IMR-90 (cell line): ENCODE data around the gene KLHL14. TPM values are rescaled to one million over a fixed set of nuclear protein-coding genes. Genes with fewer than 3 reads are reported as not detected.

ENCODE experiments used
- ATAC-seq: fragments of 200-7000 bp; cut with Tn5 transposase; 2 replicates; pipeline ENCODE4 v1.9.1; 2020; ENCODE audit warnings: low read depth, mild to moderate bottlenecking, moderate library complexity
- BruUV-seq: library from RNA; stranded (reverse); fragments of 400-500 nt; replicated peaks from 2 replicates; lab custom pipeline; 2021; lab: Mats Ljungman, UMichigan
- CTCF ChIA-PET: fragments of 300-600 bp; formaldehyde crosslinking; extraction: SDS; loops from one replicate; lab custom pipeline; 2021; ENCODE audit warnings: antibody characterized with exemption; lab: Yijun Ruan, JAX
- POLR2A ChIA-PET: fragments of 300-600 bp; sonication (Branson Sonifier 250); formaldehyde crosslinking; loops from one replicate; lab custom pipeline; 2022; ENCODE audit warnings: antibody characterized with exemption; ENCODE audit not compliant: unreplicated experiment; lab: Charles Lee
- DNase-seq: peaks from one replicate; pipeline ENCODE4 v3.0.0; 2013
- H2AFZ ChIP-seq: replicated peaks from 2 replicates; pipeline ENCODE3; 2013; ENCODE audit warnings: low read length, mild to moderate bottlenecking; ENCODE audit not compliant: poor library complexity
- H2AK5ac ChIP-seq: 2 replicates; pipeline ENCODE4 v1.6.1; 2013; ENCODE audit warnings: low read depth, low read length, inconsistent platforms
- H2AK9ac ChIP-seq: replicated peaks from 2 replicates; pipeline ENCODE3; 2013; ENCODE audit warnings: mild to moderate bottlenecking, low read depth, low read length, moderate library complexity; ENCODE audit not compliant: poor library complexity
- H2BK120ac ChIP-seq: 2 replicates; pipeline ENCODE4 v1.6.1; 2013; ENCODE audit warnings: low read depth, low read length, inconsistent platforms
- H2BK15ac ChIP-seq: 3 replicates; pipeline ENCODE4 v1.6.1; 2013; ENCODE audit warnings: low read depth, low read length, inconsistent platforms
- H2BK20ac ChIP-seq: 2 replicates; pipeline ENCODE4 v1.6.1; 2013; ENCODE audit warnings: low read depth, mild to moderate bottlenecking, inconsistent platforms, low read length, moderate library complexity
- H2BK5ac ChIP-seq: 2 replicates; pipeline ENCODE4 v1.6.1; 2013; ENCODE audit warnings: mild to moderate bottlenecking, low read depth, low read length, inconsistent platforms; ENCODE audit not compliant: poor library complexity, severe bottlenecking
- H3K14ac ChIP-seq: replicated peaks from 2 replicates; pipeline ENCODE4 v1.6.1; 2013; ENCODE audit warnings: low read depth, low read length, inconsistent platforms
- H3K18ac ChIP-seq: 2 replicates; pipeline ENCODE4 v1.6.1; 2013; ENCODE audit warnings: low read depth, low read length, control low read depth
- H3K23ac ChIP-seq: 2 replicates; pipeline ENCODE4 v1.6.1; 2013; ENCODE audit warnings: low read depth, low read length, inconsistent platforms
- H3K27ac ChIP-seq: 2 replicates; pipeline ENCODE4 v1.5.1; 2013; ENCODE audit warnings: mild to moderate bottlenecking, control low read depth, low read length; ENCODE audit not compliant: insufficient read depth
- H3K27me3 ChIP-seq: 2 replicates; pipeline ENCODE4 v1.6.1; 2013; ENCODE audit warnings: low read length; ENCODE audit not compliant: control insufficient read depth, insufficient read depth
- H3K36me3 ChIP-seq: 2 replicates; pipeline ENCODE4 v1.6.1; 2013; ENCODE audit warnings: low read length, mixed read lengths; ENCODE audit not compliant: control insufficient read depth, insufficient read depth
- H3K4ac ChIP-seq: 2 replicates; pipeline ENCODE4 v1.6.1; 2013; ENCODE audit warnings: low read depth, low read length, inconsistent platforms
- H3K4me1 ChIP-seq: 2 replicates; pipeline ENCODE4 v1.6.1; 2013; ENCODE audit warnings: low read length, mixed read lengths; ENCODE audit not compliant: control insufficient read depth, insufficient read depth
- H3K4me2 ChIP-seq: 2 replicates; pipeline ENCODE4 v1.6.1; 2013; ENCODE audit warnings: low read depth, mild to moderate bottlenecking, control low read depth, low read length, moderate library complexity
- H3K4me3 ChIP-seq: 2 replicates; pipeline ENCODE4 v1.5.1; 2013; ENCODE audit warnings: low read depth, mild to moderate bottlenecking, control low read depth, low read length, moderate library complexity; ENCODE audit not compliant: insufficient read depth
- H3K56ac ChIP-seq: 2 replicates; pipeline ENCODE4 v1.6.1; 2013; ENCODE audit warnings: low read length, inconsistent platforms; ENCODE audit not compliant: insufficient read depth; ENCODE audit errors: extremely low read depth
- H3K79me1 ChIP-seq, 2 experiments: 2 replicates each; pipeline ENCODE4 v1.6.1; 2013; ENCODE audit warnings: low read length in 2 of 2, inconsistent platforms in 1 of 2, low read depth in 1 of 2
- H3K9ac ChIP-seq: 2 replicates; pipeline ENCODE4 v1.6.1; 2013; ENCODE audit warnings: low read depth, low read length, control low read depth
- H3K9me1 ChIP-seq: 2 replicates; pipeline ENCODE4 v1.6.1; 2013; ENCODE audit warnings: low read length, inconsistent platforms; ENCODE audit not compliant: insufficient read depth
- H3K9me3 ChIP-seq: 2 replicates; pipeline ENCODE4 v1.6.1; 2013; ENCODE audit warnings: low read length; ENCODE audit not compliant: control insufficient read depth, insufficient read depth
- H4K20me1 ChIP-seq: 2 replicates; pipeline ENCODE4 v1.6.1; 2013; ENCODE audit warnings: low read length, inconsistent platforms; ENCODE audit not compliant: insufficient read depth
- H4K5ac ChIP-seq: 2 replicates; pipeline ENCODE4 v1.6.1; 2013; ENCODE audit warnings: mild to moderate bottlenecking, low read depth, low read length, control low read depth
- H4K8ac ChIP-seq, 2 experiments: 2 replicates each; pipeline ENCODE4 v1.6.1; 2013; ENCODE audit warnings: low read depth in 2 of 2, low read length in 2 of 2, control low read depth in 1 of 2, inconsistent platforms in 1 of 2
- H4K91ac ChIP-seq: 2 replicates; pipeline ENCODE4 v1.6.1; 2013; ENCODE audit warnings: low read depth, low read length, inconsistent platforms; ENCODE audit not compliant: insufficient read depth
- CHD1 ChIP-seq: IDR thresholded peaks from 2 replicates; pipeline ENCODE4 v1.6.1; 2012; ENCODE audit warnings: low read depth, low read length, improper control_type of control experiment
- FOS ChIP-seq: fragments of 150-350 bp; IDR thresholded peaks from 2 replicates; pipeline ENCODE4 v1.6.1; 2016; ENCODE audit warnings: low read depth, low read length
- MXI1 ChIP-seq: IDR thresholded peaks from 2 replicates; pipeline ENCODE4 v1.6.1; 2012; ENCODE audit warnings: low read depth, mild to moderate bottlenecking, low read length, moderate library complexity, borderline replicate concordance
- NFE2L2 ChIP-seq: fragments of 150-350 bp; IDR thresholded peaks from 2 replicates; pipeline ENCODE4 v1.6.1; 2016; ENCODE audit warnings: low read depth, mild to moderate bottlenecking, low read length
- RAD21 ChIP-seq: IDR thresholded peaks from 2 replicates; pipeline ENCODE4 v1.6.1; 2012; ENCODE audit warnings: low read length, improper control_type of control experiment
- WGBS, 2 experiments: methylation state at CpG; one replicate each; pipeline versions ENCODE4 v1.1.5 to v1.1.7; 2013; ENCODE audit warnings: missing lambda C conversion rate in 2 of 2; ENCODE audit not compliant: insufficient read length in 1 of 2; ENCODE audit errors: extremely low coverage in 2 of 2; 5-methylcytosine and 5-hydroxymethylcytosine counted together
- dilution Hi-C: fragments of 300-500 bp; cut with HindIII; formaldehyde crosslinking; loops from one replicate; pipeline ENCODE4 v1.14.3; 2018; ENCODE audit warnings: low sequenced_read_pairs; ENCODE audit not compliant: unreplicated experiment
- in situ Hi-C: fragments of 300-500 bp; cut with MboI; formaldehyde crosslinking; loops from 3 replicates; pipeline ENCODE4 v1.14.3; 2019; ENCODE audit warnings: low sequenced_read_pairs, inconsistent platforms, mixed read lengths
- intact Hi-C: fragments of 100-400 bp; cut with micrococcal nuclease; formaldehyde crosslinking; loops from 2 replicates; pipeline ENCODE4 v1.10.0; 2022
- polyA plus RNA-seq, 3 experiments: library from polyadenylated mRNA; depleted of rRNA; stranded (reverse); fragments of >200 nt; gene quantifications; 2 replicates each; pipeline ENCODE4 v1.2.3, GENCODE V29; 2012; ENCODE audit warnings: low replicate concordance in 1 of 3
- total RNA-seq: library from RNA; depleted of rRNA; stranded (reverse); fragments of >200 nt; gene quantifications from 2 replicates; pipeline ENCODE4 v1.2.3, GENCODE V29; 2012
- TF ChIP-seq, protein P1 (sequence below): fragments of 150-350 bp; IDR thresholded peaks from 2 replicates; pipeline ENCODE4 v1.6.1; 2016; ENCODE audit warnings: low read depth, mild to moderate bottlenecking, low read length, moderate library complexity, borderline replicate concordance
- TF ChIP-seq, protein P2 (sequence below): conservative IDR thresholded peaks from 2 replicates; pipeline ENCODE4 v1.5.1; 2012; ENCODE audit warnings: mild to moderate bottlenecking, low read depth, low read length, improper control_type of control experiment

KLHL14 gene
- total and polyA plus RNA-seq, 2 of the 4 experiments (the other 2 are of a cell fraction): not detected

DNA sequence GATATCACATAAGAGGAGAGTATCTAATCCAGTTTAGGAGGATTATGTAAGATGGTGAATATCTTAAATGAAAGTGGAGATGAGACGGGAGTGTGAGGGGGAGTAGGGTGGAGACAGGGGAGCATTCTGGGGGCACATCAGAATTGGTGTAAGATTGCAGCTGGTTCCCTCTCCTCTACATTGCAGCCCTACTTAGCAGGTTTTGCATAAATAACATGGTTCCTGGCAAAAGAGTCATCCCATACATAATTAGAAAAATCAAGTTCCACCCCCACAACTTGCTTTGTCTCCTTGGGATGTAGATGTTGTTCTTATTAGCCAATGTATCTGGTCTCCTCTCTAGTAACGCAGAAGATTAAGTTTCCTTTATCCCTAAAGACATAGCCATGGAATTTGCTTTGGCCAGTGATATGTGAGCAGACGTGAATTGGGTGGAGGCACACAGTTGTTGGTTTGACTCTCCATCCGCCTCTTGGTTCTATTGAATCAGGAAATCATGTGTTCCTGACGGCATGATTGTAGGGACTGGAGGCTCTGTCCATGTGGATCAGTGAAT is 137.9 kb downstream of the KLHL14 start:
- intact Hi-C loops: no loop called here
- H2AFZ ChIP-seq: no peak overlapping the region
- no peak overlapping the region for H4K5ac ChIP-seq
- ChIA-PET POLR2A (no interaction called here), CTCF (no interaction called here)
- H3K27me3 ChIP-seq: no peaks in the 10 kb centered on the region
- H2AK9ac ChIP-seq: no peak overlapping the region
- H3K4me1 ChIP-seq: no peaks in the 10 kb centered on the region
- H3K9me3 ChIP-seq: no peaks in the 10 kb centered on the region
- H3K79me1 ChIP-seq: no peaks in the 10 kb centered on the region
- no peak for TF ChIP-seq RAD21
- no peak for TF ChIP-seq FOS
- TF ChIP-seq, protein P1, sequence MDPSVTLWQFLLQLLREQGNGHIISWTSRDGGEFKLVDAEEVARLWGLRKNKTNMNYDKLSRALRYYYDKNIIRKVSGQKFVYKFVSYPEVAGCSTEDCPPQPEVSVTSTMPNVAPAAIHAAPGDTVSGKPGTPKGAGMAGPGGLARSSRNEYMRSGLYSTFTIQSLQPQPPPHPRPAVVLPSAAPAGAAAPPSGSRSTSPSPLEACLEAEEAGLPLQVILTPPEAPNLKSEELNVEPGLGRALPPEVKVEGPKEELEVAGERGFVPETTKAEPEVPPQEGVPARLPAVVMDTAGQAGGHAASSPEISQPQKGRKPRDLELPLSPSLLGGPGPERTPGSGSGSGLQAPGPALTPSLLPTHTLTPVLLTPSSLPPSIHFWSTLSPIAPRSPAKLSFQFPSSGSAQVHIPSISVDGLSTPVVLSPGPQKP: no peak
- no peak for TF ChIP-seq MXI1
- no peak for TF ChIP-seq NFE2L2
- TF ChIP-seq, protein P2, sequence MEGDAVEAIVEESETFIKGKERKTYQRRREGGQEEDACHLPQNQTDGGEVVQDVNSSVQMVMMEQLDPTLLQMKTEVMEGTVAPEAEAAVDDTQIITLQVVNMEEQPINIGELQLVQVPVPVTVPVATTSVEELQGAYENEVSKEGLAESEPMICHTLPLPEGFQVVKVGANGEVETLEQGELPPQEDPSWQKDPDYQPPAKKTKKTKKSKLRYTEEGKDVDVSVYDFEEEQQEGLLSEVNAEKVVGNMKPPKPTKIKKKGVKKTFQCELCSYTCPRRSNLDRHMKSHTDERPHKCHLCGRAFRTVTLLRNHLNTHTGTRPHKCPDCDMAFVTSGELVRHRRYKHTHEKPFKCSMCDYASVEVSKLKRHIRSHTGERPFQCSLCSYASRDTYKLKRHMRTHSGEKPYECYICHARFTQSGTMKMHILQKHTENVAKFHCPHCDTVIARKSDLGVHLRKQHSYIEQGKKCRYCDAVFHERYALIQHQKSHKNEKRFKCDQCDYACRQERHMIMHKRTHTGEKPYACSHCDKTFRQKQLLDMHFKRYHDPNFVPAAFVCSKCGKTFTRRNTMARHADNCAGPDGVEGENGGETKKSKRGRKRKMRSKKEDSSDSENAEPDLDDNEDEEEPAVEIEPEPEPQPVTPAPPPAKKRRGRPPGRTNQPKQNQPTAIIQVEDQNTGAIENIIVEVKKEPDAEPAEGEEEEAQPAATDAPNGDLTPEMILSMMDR: no peak
- TF ChIP-seq CHD1: no peak
- no peak overlapping the region for H2AK5ac ChIP-seq
- dilution Hi-C loops: no loop called here
- H3K36me3 ChIP-seq: no peaks in the 10 kb centered on the region
- no peak overlapping the region for H4K91ac ChIP-seq
- in situ Hi-C loops: no loop called here
- no TSS peak for BruUV-seq
- no peak overlapping the region for H3K4ac ChIP-seq
- no peak overlapping the region for H2BK15ac ChIP-seq
- H3K18ac ChIP-seq: no peak overlapping the region
- H3K27ac ChIP-seq: no peak overlapping the region
- no peak overlapping the region for H3K9ac ChIP-seq
- no peak overlapping the region for H2BK120ac ChIP-seq
- no peak overlapping the region for H2BK20ac ChIP-seq
- H4K20me1 ChIP-seq: no peaks in the 10 kb centered on the region
- DNase-seq (no peak), ATAC-seq (no peak)
- H2BK5ac ChIP-seq: no peak overlapping the region
- no peak overlapping the region for H3K56ac ChIP-seq
- H3K4me2 ChIP-seq: no peak overlapping the region
- H3K23ac ChIP-seq: no peak overlapping the region
- H4K8ac ChIP-seq: no peak overlapping the region
- 100% methylated on average over 1 of the region's 5 CpGs; no CpG with 5 or more reads in 1 of the 2 experiments for WGBS, 2 experiments
- no peak overlapping the region for H3K14ac ChIP-seq
- H3K9me1 ChIP-seq: no peaks in the 10 kb centered on the region
- no peak overlapping the region for H3K4me3 ChIP-seq
